LNCAP (cell line): ENCODE data around the gene A3GALT2.

Source experiments
- CTCF ChIP-seq: fragments of 450-650 bp; IDR thresholded peaks from 2 replicates; pipeline ENCODE4 v1.5.1; 2017; ENCODE audit warnings: mild to moderate bottlenecking

The A3GALT2 gene

GRCh38 chr1:33330906-33331305 lies 10.0 kb upstream of the A3GALT2 start:
- no peak for TF ChIP-seq CTCF

- no peak for TF ChIP-seq CTCF
Measured at GRCh38 chr1:33330361-33330890, 9.5 kb upstream of the A3GALT2 start.

GRCh38 chr1:33329600-33330305 lies 8.9 kb upstream of the A3GALT2 start:
- no peak for TF ChIP-seq CTCF

GRCh38 chr1:33328817-33329216 lies 7.9 kb upstream of the A3GALT2 start:
- no peak for TF ChIP-seq CTCF

- no peak for TF ChIP-seq CTCF
Measured at GRCh38 chr1:33327587-33328325, 6.9 kb upstream of the A3GALT2 start.

- no peak for TF ChIP-seq CTCF
Measured at GRCh38 chr1:33326785-33327184, 5.9 kb upstream of the A3GALT2 start.

GRCh38 chr1:33324677-33325575 lies 4.0 kb upstream of the A3GALT2 start:
- no peak for TF ChIP-seq CTCF
